ENCODE data around the gene HTR1E.
"Not testable (repeated sequence)": the region's sequence is repeated elsewhere in the genome, so short reads cannot be mapped to it uniquely, and the experiment has no call there.

Gene HTR1E

DNA sequence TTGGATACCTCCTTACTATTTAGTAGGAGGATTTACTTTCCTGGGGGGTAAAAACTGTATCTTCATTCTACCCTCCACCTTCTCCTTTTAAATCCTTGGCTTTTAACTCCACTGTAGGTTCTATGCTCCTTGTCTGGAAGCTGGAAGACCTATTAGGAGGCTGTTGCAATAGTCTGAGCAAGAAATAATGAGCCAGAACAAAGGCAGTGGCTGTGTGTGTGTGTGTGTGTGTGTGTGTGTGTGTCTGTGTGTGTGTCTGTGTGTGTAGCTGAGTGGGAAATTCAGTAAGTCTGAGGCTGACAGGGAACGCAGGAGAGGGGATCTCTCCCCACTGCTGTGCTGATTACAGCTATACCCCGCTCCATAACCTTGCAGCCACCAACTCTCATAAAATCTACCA, 35.8 kb downstream of the HTR1E start:
- no peak for DNase-seq (ENCODE audit: low read depth in 3 of 3, low spot score in 1 of 3)

DNA sequence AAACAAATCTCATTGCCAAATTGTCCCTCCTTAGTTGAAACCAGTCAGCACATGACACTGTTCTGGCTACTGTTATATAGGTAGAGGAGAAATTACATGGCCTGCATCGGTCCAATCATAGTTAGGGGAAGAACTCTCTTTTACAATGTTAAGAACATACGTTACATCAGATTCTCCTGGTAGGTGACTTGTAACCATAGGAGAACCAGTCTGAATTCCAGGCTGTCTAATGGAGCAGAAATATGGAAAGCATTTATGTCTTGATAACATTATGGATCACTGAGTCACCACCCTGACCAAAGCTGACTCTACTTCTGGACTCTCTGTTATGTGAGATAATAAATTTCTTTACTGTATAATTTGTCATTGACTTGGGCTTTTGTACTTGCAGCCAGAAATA, 40.9 kb downstream of the HTR1E start:
- no peak for DNase-seq (ENCODE audit: low read depth in 3 of 3, low spot score in 1 of 3)

DNA sequence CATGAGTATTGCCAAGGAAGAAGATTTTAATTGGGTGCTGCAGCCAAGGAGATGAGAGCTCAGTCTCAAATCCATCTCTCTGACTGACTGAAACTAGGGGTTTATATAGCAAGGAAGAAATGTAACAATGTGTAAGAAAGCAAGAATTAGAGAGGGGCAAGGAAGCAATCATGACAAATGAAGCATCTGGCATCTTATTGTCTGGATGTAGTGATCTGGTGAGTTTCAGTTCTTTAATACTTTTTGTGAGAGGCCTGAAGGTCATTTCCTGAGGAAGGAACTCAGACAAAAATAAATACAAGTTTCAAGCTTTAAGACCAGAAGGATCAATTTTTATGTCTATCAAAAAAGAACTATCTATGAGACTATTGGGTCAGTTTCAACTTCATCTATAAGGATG, 64.2 kb downstream of the HTR1E start:
- DNase-seq (ENCODE audit: low read depth in 3 of 3, low spot score in 1 of 3): no peak

DNA sequence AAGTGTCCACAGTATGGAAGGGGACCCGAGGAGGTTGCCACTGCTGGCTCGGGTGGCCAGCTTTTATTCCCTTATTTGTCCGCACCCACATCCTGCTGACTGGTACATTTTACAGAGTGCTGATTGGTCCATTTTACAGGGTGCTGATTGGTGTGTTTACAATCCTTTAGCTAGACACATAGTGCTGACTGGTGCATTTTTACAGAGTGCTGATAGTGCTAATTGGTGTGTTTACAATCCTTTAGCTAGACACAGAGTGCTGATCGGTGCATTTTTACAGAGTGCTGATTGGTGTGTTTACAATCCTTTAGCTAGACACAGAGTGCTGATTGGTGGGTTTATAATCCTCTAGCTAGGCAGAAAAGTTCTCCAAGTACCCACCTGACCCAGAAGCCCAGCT, 65.1 kb downstream of the HTR1E start:
- not testable (repeated sequence) for DNase-seq (ENCODE audit: low read depth in 3 of 3, low spot score in 1 of 3)

DNA sequence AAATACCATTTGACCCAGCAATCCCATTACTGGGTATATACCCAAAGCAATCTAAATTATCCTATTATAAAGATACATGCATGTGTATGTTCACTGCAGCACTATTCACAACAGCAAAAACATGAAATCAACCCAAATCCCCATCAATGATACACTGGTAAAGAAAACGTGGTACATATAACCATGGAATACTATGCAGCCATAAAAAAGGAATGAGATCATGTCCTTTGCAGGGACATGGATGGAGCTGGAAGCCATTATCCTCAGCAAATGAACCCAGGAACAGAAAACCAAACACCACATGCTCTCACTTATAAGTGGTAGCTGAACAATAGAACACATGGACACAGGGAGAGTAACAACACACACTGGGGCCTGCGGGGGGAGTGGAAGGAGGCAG, 69.2 kb downstream of the HTR1E start:
- DNase-seq (ENCODE audit: low read depth in 3 of 3, low spot score in 1 of 3): not testable (repeated sequence)

DNA sequence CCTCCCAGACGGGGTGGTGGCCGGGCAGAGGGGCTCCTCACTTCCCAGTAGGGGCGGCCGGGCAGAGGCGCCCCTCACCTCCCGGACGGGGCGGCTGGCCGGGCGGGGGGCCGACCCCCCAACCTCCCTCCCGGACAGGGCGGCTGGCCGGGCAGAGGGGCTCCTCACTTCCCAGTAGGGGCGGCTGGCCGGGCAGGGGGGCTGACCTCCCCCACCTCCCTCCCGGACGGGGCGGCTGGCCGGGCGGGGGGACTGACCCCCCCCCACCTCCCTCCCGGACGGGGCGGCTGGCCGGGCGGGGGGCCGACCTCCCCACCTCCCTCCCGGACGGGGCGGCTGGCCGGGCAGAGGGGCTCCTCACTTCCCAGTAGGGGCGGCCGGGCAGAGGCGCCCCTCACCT, 72.3 kb downstream of the HTR1E start:
- not testable (repeated sequence) for DNase-seq (ENCODE audit: low read depth in 3 of 3, low spot score in 1 of 3)

DNA sequence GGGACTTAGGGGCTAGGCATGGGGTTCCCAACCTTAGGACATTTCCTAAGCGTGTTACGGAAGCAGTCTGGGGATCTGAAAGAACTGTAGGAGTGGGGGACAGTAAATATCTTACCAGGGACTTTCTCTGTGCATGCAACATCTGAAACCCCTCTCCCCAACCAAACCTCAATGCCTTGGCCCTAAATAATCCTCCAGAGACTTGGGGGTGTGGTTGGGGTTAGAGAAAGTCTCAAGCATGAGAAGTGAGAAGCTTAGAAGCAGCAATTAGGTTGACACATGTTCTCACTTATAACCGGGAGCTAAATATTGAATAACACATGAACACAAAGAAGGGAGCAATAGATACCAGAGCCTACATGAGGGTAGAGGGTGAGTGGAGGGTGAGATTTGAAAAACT, 74.7 kb downstream of the HTR1E start:
- DNase-seq (ENCODE audit: low read depth in 3 of 3, low spot score in 1 of 3): no peak

DNA sequence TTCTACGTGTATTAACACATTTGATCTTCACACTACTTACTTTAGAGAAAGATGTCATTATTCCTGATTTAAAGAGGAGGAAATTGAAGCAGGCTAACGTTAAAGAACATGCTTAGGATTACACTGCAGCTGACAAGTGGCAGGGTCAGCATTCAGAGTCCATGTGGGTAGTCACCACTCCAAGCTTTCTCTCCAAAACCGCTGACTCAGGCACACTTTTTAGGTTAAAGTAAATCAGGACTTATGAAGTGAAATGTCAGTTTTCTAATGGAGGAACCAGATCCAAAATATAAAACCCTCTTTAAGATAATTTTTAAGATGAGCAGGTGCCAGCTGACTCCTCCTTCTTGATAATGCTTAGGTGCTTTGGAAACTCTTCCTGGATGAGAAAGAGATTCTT, 75.4 kb downstream of the HTR1E start:
- DNase-seq (ENCODE audit: low read depth in 3 of 3, low spot score in 1 of 3): no peak

DNA sequence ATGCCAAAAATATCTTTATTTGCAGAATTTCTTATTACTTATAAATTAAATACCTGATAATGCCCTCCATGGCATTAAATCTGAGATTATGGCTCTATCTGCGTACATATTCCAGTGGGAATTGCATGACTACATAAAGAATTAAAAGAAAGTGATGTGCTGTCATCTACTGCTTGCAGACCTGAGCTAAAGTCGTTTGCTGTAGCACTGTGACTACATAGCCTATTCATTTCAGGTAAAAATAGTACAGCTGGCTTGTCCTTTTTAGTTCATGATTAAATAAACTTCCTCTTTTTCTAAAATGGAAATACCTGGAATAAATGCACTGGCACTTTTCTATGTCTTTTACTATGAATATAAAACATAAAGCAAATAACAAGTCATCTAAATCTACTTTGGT, 79.4 kb downstream of the HTR1E start:
- DNase-seq (ENCODE audit: low read depth in 3 of 3, low spot score in 1 of 3): no peak

DNA sequence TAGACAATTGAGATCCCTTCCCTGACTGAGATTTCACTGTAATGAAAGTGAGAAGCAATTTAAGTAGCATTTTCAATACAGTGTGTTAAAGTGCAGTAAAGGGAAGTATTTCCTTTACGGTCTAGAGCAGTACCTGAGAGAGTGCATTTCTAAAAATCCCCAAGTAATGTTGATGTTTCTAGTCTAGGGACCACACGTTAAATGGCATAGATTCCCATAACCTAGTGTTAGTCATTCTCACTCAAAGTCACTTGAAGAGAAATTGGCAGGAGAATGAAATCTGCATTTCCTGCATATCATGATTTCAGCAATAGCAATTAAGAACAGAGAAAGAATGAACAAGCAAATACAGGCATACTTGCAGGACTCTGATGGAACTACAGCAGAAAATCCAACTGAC, 89.7 kb downstream of the HTR1E start:
- DNase-seq (ENCODE audit: low read depth in 3 of 3, low spot score in 1 of 3): no peak

DNA sequence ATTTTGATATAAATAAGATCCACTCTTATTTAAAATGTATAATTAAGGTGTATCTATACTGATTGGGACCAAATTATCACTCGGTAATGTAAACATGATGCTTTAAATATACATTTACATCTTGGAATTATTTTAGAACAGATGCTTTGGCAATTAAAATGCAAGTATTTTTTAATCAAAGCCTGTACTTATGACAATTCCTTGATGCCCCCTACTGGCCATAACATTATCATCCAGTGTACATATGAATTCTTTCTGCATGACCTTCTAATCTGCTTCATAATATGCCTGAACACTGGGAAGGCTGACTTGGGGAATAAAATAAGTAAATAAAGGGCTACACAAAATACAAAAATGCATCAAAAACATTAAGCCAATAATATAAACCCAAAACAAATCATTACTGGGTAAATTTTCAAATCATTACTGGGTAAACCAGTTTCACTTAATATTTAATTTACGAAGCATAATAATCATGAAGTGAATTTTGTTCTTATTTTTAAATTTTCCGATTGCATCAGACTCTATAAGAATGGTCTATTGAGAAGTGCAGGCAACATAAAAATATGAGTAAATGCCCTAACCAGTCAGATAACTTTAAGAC, 92.5 kb downstream of the HTR1E start:
- no peak for DNase-seq (ENCODE audit: low read depth in 3 of 3, low spot score in 1 of 3)

DNA sequence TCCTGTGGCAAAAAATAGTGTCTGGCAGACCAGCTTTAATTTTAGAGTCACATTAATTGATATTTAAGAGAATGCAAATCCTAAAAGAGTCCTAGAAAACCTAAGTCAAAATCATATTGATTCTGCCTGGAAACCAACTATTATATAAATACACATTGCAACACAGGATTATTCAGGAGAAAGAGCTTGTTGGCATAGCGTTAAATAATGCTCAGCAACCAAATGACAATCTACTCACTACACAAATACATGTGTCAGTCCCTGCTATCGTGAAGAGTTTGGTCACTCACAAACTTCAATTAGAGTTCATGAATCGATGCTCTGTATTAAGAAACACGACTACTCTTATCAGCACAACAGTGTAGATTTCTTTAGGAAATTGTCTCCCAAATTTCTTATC, 103.4 kb downstream of the HTR1E start:
- no peak for DNase-seq (ENCODE audit: low read depth in 3 of 3, low spot score in 1 of 3)

DNA sequence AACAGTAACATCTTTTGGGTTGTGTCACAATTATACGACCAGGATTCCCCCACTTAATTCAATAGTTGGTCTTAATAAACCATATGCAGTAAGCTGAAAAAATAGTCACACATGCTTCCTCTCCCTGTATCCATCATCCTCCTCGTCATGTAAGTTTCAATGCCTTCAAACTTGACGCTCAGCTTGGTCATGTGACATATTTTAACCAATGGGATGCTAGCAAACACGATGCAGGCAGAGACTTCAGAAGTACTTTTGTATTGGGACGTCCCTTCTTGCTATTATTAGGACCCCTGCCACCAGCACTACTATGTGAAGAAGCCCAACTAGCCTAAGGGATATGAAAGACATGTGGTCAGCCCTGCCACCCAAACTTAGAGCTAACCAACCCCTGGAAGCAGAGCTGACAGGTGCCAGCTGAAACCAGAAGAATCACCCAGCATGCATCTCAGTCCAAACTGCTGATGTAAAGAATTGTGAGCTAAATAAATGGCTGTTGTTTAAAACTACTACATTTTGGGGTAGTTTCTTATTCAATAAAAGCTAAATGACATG, 108.3 kb downstream of the HTR1E start:
- DNase-seq (ENCODE audit: low read depth in 3 of 3, low spot score in 1 of 3): no peak

DNA sequence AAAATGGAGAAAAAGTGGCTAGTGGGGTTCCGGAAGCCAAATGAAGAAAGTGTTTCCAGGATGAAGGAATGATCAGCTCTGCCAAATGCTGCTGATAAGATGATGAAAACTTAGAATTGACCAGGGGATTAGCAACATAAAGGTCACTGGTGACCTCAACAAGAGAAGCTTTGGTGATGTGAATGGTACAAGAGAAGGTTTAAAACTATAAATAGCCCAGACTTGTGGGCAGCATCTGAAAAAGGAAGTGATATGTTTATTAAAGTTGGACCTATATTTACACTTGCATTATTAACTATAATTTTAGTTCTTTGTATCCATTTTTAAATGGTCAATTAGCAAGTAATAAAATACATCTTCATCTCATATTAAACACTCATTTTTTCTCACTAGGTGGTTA, 112.5 kb downstream of the HTR1E start:
- DNase-seq (ENCODE audit: low read depth in 3 of 3, low spot score in 1 of 3): no peak

DNA sequence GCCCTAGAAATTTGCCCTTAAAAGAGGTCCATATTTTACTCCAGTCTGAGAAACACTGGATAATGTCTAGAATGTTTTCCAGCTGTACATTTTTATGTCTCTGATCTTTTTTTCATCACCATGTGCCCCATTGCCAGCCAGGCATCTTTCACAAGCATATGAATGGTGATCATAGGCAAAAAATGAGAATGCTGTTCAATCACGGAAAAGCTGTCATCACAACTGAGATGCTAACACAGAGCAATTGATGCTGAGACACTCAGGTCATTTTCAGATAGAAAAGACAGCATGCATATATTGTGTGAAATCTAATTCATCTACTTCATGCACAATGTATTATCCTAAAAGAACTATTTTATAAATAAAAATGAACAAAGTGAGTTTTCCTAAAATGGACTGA, 116.0 kb downstream of the HTR1E start:
- DNase-seq (ENCODE audit: low read depth in 3 of 3, low spot score in 1 of 3): no peak

DNA sequence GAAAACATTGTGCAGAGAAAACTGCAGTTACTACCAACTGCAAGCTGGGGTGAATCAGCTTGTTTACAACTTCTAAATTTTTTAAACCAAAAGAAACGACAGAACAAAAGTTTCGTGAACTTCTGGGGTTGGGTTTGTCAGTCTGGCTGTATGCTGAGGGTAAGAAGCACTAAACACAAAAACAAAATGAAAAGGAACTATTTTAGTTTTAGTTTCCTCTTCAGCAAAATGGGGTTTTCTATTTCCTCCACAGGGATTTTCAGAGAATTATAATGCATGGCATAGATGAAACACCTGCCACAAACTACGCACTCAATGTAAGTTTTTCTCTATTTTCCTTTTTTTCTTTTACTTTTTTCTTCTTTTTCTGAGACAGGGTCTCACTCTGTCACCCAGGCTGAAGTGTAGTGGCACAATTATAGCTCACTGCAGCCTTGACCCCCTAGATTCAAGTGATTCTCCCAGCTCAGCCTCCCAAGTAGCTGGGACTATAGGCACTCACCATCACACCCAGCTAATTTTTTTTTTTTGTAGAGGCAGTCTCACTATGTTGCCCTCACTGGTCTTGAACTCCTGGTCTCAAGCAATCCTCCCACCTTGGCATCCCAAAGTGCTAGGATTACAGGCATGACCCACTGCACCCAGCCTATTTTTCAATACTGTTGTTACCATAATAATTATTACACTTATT, 117.0 kb downstream of the HTR1E start:
- no peak for DNase-seq (ENCODE audit: low read depth in 3 of 3, low spot score in 1 of 3)

DNA sequence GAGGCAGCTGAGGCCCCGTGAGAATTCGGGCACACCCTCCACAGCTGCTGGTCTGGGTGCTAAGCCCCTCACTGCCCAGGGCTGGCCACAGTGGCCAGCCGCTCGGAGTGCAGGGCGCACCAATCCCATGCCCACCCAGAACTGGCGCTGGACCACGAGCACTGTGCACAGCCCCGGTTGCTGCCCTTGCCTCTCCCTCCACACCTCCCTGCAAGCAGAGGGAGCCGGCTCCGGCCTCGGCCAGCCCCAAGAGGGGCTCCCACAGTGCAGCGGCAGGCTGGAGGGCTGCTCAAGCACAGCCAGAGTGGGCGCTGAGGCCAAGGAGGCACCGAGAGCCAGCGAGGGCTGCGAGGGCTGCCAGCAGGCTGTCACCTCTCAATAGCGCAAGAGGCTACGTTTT, 122.6 kb downstream of the HTR1E start:
- no peak for DNase-seq (ENCODE audit: low read depth in 3 of 3, low spot score in 1 of 3)

DNA sequence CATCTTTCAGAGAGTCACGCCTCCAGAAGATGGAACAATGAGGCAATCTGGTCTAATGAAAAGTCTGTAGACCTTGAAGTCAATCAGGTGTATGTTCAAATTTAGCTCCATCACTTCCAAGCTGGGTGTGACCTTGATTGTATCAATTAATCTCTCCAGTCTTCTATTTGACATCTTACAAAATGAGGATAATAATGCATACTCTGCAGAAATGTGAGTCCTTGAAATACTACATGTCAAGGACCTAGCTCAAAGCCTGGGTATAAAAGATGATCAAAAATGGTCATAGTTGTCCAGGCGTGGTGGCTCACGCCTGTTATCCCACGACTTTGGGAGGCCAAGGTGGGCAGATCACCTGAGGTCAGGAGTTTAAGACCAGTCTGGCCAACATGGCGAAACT, 127.8 kb downstream of the HTR1E start:
- DNase-seq (ENCODE audit: low read depth in 3 of 3, low spot score in 1 of 3): no peak
